Measurements from ENCODE around the gene TRABD.
A peak's percentile ranks its signal among the peaks of the same experiment; 100 is the strongest.
"Not testable (repeated sequence)": the region's sequence is repeated elsewhere in the genome, so short reads cannot be mapped to it uniquely, and the experiment has no call there.

The TRABD gene

DNA sequence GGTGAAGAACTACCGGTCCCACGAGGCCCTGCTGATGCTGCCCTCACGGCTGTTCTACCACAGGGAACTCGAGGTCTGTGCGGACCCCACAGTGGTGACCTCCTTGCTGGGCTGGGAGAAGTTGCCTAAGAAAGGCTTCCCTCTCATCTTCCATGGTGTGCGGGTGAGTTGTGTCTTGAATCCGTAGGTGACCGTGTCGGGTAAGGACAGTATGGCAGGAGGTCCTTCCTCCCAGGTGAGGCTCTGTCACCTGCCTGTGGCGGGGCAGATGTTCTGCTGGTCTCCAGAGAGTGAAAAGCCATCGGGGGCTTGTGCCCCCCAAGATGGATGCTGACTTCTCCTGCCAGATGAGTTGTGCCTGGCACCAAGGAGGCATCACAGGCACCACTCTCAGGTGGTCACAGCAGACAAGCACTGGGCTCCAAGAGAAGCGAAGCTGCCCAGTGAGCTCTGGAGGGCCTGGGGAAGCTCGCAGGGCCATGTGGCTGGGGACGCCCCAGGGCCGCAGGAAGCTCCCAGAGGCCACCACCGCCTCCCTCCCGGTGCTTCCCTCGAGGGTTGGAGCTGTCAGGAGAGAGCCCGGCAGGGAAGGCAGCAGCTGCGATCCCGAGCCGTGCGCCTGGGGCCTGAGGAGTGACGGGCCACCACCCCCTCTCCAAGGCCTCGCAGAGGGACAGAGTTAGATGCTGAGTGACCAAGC lies 32.5 kb upstream of the TRABD start:
- DNase-seq (ENCODE audit: low read depth) = no peak

DNA sequence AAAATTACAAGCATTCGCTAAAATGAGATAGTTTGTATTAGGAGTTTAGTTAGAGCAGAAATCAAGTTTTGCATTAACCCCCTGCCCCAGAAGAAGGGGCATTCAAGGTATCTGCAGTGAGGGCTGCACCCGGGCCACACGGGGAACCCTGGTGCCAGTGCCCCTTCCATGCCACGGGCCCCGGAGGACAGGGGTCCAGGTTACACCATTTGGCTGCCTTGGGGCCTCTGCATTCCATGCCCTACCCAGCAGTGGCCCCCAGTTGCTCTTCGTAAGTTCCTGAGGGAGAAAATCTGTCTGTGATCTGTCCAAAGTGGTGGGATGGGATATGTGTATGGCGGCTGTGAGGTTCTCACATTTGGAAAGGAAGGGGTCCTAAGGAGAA lies 32.0 kb upstream of the TRABD start:
- no peak for DNase-seq (ENCODE audit: low read depth)

DNA sequence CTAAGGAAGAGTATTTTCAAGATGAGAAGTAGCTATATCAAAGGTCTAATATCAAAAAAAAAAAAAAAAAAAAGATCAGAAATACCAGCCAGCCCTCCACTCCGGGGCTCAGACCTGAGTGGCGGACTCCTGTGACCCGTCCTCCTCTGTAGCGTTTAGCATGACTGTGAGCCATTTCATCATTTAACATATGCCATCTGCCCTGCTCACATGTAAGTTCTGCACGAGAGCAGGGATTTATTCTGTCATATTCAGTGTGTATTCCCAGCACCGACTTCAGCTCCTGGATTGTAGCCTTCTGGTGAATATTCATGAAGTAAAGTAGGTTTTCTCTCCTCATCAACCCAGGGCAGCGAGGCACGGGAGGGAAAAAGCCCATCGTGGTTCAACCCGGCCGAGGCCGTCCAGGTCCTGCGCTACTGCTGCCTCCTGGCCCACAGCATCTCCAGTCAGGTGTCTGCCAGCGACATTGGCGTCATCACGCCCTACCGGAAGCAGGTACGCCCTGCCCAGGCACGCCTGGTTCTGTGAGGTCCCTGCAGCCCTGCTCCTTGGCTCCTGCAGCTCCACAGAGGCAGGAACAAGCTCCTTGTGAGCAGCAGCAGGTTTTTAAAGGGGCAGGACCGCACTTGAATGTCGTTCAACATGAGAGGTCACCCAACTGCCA lies 27.9 kb upstream of the TRABD start:
- no peak for DNase-seq (ENCODE audit: low read depth)

DNA sequence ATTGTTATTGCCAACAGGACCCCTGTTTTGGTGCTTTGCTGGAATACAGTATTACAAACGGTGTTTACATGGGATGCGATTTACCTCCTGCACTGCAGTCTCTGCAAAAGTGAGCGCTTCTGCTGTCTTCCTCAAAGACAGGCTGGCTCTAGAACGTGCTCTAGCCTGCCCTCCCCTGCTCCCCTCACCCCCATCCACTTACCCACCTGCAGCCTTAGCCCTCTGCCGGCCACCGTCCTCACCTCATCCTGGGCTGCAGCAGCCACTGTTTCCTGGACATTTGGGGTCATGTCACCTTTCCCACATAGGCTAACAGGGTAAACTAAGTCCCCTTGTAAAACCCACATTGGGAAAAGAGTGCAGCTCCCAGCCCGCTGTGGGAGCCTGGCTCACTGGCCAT lies 24.8 kb upstream of the TRABD start:
- DNase-seq (ENCODE audit: low read depth) = no peak

- DNase-seq (ENCODE audit: low read depth) = no peak
Measured at GRCh38 chr22:50161508-50162390, 24.0 kb upstream of the TRABD start.

DNA sequence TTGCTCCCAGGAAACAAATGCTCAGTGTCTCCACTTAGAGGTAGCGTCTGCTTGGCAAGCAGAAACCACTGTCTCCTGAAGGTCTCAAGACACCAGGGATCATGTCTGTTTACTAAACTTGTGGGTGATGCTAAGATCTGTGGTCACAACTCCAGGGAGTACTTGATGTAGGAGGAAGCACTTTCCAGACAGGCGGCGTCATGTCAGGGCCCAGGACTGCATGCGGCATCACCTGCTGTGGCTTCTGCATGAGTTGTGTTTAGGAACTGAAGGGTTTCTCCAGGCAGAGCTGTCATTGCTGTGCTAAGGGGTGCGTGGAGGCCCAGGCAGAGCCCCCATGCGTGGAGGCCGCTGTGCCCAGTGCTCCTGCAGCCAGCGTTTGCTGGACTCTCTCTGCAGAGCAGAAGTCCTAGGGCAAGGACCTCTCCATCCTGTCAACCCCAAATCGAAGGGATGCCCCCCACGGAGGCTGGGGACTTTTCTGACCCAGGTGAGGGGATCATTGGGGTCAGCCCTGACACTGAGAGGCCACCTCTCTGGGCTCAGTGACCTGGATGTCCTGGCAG lies 23.2 kb upstream of the TRABD start:
- DNase-seq (ENCODE audit: low read depth) = no peak

GRCh38 chr22:50165436-50166123 lies 20.1 kb upstream of the TRABD start:
- no peak for DNase-seq (ENCODE audit: low read depth)

- DNase-seq (ENCODE audit: low read depth) = no peak
Measured at GRCh38 chr22:50167689-50168489, 17.8 kb upstream of the TRABD start.

- not testable (repeated sequence) for DNase-seq (ENCODE audit: low read depth)
Measured at GRCh38 chr22:50168490-50169180, 17.1 kb upstream of the TRABD start.

- DNase-seq (ENCODE audit: low read depth) = no peak
Measured at GRCh38 chr22:50169181-50169759, 16.4 kb upstream of the TRABD start.

- DNase-seq (ENCODE audit: low read depth) = peak; percentile 32
Measured at GRCh38 chr22:50169774-50170341, 15.9 kb upstream of the TRABD start.

DNA sequence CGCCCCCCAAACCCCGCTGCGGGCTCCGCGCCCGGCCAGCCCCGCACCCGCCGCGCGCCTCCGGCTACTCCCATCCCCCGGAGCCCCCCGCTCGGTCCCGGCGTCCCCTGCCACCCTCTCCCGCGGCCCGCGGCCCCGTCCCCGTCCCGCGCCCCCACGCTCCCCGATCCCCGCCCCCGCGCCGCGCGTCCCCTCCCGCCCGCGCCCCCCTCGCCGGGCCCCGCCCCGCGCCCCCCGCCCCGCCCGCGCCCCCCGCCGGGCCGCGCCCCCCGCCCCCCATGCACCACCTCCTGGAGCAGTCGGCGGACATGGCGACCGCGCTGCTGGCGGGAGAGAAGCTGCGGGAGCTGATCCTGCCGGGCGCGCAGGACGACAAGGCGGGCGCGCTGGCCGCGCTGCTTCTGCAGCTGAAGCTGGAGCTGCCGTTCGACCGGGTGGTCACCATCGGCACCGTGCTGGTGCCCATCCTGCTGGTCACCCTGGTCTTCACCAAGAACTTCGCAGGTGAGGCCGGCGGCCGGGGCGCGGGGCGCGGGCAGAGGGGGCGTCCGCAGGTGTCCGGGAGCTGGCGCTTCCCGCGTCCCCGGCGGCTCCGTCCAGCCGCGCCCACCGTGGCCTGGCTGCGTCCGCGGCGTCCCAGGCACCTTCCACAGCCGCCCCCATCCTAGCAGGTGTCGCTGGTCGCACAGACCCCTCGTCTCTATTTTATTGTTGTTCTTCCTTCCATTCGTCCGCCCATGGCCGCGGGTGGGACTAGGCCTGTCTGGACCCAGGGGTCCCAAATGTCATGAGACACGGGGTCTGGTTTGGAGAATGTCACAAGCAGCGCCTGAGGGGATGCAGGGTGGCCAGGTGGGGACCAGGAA lies 15.0 kb upstream of the TRABD start, which contains the start of gene PANX2:
Gene PANX2, plus strand, starts transcription at position 279 of the 866 bp plus-strand sequence. Its CDS starts 0 bp downstream, at position 279.
- DNase-seq (ENCODE audit: low read depth) = no peak

DNA sequence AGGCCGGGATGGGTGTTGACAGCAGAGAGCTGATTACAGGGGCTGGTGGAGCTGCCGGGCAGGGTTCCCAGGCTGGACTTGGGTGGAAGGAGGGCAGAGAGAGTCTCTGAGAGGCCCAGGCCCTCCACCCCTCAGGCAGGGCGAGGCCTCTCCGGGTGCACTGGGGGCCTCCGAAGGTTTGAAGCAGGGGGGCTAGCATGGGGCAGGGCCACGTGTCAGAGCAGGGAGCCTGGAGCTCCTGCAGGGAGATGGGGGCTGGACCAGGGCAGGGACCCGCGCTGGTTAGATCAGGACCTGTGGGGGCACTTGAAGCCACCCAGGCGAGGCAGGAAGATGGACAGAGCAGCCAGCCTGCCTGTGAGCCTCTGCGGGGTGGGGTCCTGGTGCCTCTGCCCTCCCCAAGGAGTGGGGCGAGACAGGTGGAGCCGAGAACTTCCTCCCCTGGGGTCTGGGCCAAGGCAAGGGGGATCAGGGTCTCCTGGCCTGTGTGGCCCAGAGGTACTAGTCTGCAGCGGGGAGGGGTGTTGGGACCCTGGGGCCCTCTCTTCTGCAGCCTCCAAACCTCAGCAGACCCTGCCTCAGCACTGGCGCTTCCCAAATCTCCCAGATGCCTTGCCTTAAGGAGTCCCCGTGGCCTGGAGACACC lies 14.3 kb upstream of the TRABD start:
- DNase-seq (ENCODE audit: low read depth) = no peak

DNA sequence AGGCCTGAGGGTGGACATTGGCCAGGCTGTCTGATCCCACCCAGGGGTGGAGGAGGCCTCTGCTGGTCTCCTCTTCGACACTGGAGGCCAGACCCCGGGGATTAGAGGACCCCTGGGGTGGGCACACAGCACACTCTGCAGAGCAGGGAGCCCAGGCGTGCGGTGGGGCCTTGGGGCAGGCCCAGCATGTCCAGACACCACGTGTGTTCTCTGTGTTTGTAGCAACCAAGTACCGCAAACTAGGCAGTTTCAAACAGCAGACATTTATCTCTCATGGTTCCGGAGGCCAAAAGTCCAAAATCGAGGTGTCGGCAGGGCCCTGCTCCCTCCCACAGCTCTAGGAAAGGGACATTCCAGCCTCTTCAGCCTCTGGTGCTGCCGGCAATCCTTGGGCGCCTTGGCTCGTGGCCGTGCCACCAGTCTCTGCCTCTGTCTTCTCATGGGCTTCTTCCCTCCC lies 13.7 kb upstream of the TRABD start:
- DNase-seq (ENCODE audit: low read depth) = no peak

GRCh38 chr22:50173311-50173982 lies 12.3 kb upstream of the TRABD start:
- no peak for DNase-seq (ENCODE audit: low read depth)

- DNase-seq (ENCODE audit: low read depth) = no peak
Measured at GRCh38 chr22:50173983-50174355, 11.7 kb upstream of the TRABD start.

DNA sequence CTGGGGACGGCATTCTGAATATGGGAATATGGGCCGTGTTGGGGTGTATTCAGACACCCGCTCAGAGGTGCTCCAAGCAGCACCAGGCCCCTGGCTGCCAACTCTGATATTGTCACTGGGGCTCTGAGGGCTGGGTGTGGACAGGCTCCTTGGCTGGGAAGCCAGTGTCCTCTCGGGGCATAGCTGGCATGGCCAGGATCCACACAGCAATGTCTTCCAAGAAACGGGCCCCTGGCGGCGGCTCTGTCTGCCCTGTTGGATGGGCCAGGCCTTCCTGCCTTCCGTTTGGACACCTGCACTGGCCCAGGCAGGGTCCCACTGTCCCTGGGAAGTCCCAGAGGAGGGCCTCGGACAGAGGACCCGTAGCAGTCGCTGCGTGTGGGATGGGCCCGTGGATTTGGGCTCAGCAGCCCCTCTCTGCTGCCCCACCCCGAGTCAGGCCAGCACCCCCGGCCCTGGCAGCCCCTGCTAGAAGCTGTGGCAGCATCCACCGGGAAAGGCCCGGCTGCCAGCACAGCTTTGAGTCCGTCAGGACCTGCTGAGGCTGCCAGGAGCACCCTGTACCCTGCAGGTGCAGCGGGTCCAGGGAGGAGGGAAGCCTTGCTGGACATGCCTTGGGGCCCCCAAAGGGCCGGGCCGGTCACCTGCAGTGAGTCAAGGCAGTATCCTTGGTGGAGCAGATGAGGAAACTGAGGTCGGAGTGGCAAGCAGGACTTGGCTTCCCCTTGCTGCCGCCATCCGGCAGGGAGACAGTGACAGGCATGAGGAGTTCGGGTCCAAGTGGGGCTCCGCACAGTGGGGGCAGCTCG lies 11.1 kb upstream of the TRABD start:
- no peak for DNase-seq (ENCODE audit: low read depth)
